Activated CD4-positive, alpha-beta T cell treated with anti-CD3 and anti-CD28 coated beads, Interleukin-2, amount 10 ng/mL, durations not matched to agents 7 days and 5 days (primary cell): ENCODE measurements around the gene RTKN2. TPM values are rescaled to one million over a fixed set of nuclear protein-coding genes. Genes with fewer than 3 reads are reported as not detected.

Source experiments
- total RNA-seq, 2 experiments: library from RNA; stranded (reverse); gene quantifications; one replicate each; pipeline ENCODE4 v1.2.3, GENCODE V29; 2021

RTKN2 gene
- total RNA-seq, 2 experiments from 2014 or later: 8.5 to 8.8 TPM

Other genes with a start within 250 kb of the RTKN2 start
- gene ZNF365, start 105.5 kb upstream of the RTKN2 start, total RNA-seq: under 1 TPM in 1 of 2 experiments, not detected in 1; 0.04 TPM